KBM-7 (cell line): Measurements from ENCODE around the gene TMTC2.

Experiments
- DNase-seq: peaks from one replicate; pipeline ENCODE4 v3.0.0-alpha.2; 2015
- in situ Hi-C: fragments of 300-500 bp; cut with MboI; formaldehyde crosslinking; loops from 2 replicates; pipeline ENCODE4 v1.14.3; 2020; ENCODE audit warnings: low sequenced_read_pairs, low pct_unique_long_range_greater_than_20kb, mixed read lengths

The TMTC2 gene

DNA sequence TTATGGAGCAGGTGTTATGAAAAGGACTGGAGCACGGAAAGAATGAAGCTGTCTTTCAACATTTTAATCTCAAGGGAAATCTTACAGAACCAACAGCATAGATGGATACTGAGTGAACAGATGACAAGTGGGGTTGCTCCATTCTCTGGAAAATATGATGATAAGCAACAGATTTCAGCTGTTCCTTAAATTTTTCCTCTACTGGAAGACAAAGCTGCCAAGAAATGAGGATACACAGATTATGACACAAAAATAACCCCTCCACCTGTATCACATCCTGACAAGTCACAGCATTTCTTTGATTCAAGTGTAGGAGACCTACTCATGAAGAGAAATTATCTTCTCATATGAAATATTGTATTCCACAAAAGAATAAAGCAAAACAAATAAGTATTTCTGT, 13.0 kb upstream of the TMTC2 start:
- in situ Hi-C loops, result no loop called here
- no peak for DNase-seq

DNA sequence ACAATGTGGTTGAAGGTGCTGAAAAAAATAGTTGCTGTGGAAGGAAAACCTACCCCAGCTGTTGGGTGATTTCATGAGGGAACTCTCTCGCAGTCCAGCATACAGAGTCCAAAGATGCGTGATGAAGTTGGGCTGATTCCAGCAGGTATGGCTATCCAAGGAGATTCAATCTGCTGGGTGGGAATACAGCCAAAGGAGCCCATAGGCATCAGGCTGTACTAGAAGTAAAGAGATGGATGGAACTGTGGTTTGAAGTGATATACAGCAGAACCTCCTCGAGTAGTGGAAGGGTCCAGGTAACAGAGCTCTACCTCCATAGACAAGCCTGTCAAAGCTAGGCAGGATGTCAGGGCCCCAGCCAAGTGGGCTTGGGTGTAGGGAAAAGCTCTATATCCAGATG, 11.5 kb upstream of the TMTC2 start:
- in situ Hi-C loops, result no loop called here
- no peak for DNase-seq

DNA sequence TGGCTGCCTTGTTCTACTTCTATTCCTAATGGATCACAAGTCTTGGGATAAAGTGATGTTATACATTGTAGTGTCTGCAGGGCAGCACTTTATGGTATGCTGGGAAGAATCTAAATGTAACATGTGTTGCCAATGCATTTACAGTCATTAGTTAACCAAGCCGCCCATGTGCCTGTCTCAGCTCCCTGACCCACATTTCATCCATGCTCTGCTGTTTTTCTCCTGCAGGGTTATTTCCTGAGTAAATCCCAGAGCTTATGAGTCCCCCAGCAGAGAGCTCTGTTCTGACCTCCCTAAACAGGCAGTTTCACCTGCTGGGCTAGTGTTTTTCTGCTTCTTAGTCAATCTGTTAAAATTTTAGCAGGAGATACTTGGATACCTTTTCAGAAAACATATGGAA, 4.4 kb upstream of the TMTC2 start:
- in situ Hi-C loops, result no loop called here
- no peak for DNase-seq

DNA sequence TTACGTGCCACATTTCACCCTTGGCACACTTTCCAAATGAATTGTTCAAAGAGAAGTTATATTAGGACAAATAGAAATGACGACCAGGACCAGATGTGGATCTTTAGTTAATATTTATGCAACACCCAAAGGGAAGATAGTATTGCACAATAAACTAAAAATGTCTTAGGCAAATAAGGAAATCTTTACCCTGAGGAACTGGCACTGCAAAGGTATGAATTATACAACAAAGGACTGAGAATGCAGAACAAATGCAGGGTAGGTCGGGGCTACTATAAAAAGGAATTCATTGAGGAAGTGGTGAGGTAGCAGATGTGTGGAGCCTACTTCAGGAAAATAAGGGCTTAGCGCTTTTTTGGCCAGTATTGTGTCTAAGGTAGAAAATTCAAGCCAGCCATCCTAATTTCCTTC, 3.9 kb upstream of the TMTC2 start:
- peak; percentile 39 for DNase-seq
- in situ Hi-C loops, result no loop called here

DNA sequence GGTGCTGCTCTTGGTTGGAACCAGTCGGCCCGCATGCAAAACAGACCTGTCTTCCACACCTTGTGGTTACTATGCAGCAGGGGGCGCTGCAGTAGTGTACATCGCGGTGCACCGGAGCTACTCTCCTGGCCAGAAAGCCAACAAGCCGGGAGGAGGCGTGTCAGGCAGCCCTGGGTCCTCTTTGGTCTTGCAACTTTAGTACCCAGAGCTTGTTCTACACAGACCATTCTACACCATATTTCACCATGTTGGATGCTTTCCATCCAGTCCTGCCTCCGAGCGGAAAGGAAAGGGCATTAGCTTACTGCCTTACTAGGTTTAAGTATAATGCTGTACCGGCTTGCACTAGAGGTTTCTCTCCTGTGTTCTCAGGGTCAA, 927 bp upstream of the TMTC2 start:
- in situ Hi-C loops, result no loop called here
- peak; percentile 91 for DNase-seq

DNA sequence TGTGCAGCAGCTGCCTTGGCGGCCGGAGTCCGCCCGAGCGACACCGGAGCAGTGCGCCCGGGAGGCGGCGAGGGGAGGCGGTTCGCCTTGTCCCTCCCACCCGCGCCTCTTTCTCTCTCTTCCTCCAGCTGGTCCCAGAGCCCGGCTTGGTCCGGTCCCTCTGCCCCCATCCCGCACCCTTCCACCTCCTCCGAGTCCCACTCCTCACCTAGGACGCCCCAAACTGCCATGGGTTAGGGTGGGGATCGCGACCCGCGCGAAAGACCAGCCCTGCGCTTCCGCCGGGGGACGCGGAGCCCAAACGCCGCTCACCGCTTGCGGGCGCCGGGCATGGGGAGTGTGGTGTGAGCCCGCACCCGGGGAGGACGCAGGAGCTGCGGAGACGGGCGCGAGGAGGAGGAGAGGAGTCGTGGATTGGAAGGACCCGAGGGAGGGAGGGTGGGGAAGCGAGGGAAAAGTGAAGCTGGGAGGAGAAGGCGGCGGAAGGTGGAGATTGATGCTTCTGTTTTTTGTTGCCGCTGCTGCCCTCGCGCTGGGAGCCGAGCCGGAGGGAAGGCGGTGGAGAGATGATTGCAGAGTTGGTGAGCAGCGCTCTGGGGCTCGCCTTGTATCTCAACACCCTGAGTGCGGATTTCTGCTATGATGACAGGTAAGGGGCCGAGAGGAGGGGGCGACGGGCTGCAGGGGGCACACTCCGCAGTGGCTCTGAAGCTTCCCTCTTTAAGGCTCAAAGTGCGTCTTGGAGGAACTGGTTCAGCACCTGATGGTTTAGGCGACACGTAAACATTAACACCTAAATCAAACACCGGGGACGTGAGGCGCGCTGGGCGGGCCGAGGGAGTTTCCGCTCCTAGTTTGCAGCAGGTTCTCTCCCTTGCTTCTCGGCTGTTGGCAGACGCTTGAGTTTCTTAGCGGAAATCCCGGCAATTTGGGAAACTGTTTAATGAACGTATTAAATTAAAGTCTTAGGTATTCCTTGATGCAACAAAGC, 610 bp downstream of the TMTC2 start:
- peak; percentile 60 for DNase-seq
- in situ Hi-C loops, result no loop called here

DNA sequence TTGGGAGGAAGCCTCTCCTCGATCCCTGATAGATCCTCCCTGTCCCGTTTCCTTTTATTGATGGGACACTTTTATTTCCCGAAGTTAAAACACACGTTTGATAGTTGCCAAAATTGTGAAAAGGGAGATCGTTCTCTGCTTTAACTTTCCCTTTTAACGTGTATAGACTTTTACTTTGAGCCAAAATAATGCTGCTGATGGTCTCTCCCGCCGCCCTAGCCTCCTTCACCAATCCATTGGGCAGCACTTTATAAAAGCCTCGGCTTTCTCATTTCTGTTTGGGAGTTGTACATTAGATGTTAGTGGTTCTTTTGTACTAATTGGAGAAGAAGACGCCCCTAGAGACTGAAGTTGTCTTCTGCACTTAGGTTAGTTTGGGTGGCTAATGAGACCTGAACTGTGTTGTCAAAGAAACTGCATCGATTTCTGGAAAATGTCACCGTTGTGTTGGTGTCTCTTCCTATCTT, 1.4 kb downstream of the TMTC2 start:
- DNase-seq, result peak; percentile 53
- in situ Hi-C loops, result no loop called here

DNA sequence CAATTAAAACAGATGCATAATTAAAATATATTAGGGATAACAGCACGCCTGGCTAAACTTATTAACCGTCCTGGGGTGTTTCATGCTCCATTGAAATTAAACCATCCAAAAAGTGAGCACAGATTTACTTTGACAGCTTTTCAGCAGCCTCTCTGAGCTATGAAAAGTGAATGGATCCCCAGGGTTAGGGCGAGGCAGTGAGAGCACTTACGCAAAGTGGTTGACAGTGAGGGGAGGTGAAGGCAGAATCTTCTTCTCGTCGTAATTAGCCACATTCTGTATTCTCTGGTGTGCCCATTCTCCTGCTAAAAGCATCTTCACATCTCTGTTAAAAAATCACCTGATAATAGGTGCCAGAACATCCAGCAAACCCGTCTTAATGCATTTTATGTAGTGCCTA, 1.9 kb downstream of the TMTC2 start:
- no peak for DNase-seq
- in situ Hi-C loops, result no loop called here

DNA sequence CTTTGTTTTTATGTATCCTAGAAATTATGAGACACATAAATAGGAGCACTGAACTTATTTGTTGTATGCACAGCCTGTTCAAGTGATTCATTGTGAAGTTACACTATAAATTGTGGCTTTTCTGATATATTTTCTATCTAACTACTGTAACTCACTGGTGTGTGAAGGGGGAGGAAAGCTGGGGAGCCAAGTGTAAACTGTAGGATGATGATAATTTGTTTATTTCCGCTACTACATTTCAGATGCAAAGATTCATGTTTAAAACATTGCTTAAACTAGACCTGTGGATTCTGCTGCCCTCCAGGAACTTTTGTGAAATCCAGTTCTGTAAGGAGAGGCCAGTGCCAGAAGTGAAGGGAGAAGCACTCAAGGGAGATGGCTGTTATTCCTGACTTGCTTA, 3.3 kb downstream of the TMTC2 start:
- DNase-seq, result no peak
- in situ Hi-C loops, result no loop called here

DNA sequence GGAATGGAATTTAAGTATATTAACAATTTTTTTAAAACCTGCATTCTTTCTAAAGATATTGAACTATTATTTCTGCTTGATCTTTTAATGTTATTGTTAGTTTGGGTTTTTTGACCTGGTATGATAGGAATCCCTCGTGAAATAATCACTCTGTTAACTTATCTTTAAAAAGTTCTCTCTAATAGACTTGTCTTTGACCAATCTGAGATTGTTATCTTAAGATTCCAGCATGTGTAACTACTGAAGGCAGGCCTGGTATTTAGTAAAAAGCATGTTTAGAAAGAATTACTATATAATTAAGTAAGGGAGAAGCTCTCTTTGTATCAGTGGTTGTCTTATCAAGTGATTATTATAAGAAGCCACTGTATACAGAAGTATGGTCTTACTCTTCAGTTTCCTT, 4.8 kb downstream of the TMTC2 start:
- in situ Hi-C loops, result no loop called here
- no peak for DNase-seq

DNA sequence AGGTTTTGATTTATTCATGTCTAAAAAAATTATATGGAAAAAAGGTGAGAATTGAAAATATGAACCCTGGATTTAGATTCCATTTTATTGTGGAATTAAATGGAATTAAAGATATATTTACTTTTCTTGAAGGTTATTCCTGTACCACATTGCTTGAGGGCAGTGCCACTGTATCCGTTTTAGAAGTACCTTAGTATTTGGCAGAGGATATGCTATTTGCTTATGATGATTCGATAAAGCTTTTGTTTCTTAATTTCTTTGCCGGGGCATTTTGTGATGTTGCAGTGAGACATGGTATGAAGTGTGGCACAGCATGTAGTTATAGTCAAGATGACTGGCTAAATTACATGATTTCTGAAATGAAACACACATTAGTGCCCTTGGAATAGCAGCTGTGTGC, 7.6 kb downstream of the TMTC2 start:
- DNase-seq, result no peak
- in situ Hi-C loops, result no loop called here

DNA sequence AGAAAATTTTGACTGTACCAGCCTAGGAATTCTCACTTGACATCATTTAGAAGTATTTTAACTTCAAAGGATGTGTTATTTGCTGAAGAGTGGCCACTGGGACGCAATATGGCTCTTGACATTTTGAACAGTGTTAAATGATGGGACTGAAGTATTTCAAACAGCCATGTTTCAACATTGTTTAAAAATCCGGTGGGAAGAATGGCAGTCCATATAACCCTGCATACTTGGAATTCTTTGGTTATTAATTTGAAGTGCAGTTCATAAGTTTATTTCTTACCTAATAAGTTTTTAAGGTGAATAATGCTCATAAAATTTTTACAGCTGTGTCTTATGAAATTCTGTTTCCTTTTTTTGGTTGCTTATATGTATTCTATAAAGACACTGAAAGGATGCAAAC, 8.3 kb downstream of the TMTC2 start:
- in situ Hi-C loops, result no loop called here
- no peak for DNase-seq

DNA sequence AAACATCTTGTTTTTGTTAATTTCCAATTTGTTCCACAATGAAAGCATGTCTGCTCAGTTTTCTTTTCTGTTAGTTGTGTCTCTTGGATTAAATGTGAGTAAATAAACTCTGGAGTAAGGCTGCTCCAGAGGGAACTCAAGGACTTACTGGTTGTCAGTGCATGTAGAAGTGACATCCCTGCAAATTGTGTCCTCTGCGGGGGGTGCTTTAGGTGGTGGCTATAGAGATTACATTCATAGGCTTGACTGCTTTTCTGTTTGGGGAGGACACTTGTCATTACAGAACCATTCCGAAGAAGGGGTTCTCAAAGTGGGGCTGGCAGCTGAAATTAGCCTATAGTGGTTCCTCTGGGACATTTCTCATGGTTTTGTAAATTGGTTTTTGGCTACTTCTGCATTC, 8.8 kb downstream of the TMTC2 start:
- DNase-seq, result no peak
- in situ Hi-C loops, result no loop called here

DNA sequence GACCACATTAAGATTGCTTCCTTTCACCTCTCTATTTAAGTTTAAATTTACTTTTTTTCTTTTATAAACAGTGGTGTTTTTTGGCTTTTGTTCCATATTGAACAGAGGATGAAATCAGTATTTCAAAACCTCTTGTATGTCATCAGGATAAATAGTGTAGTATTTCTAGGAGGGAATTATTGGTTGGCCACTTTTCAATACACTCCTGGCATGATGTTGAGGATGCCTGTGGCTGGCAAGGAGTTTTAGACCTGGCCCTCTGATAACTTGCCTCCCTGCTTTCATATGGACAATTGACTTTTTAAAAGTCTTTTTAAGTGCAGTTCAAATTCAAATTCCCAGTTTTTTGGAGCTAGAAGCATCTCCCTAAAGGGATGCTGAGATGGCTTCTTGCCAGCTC, 9.8 kb downstream of the TMTC2 start:
- no peak for DNase-seq
- in situ Hi-C loops, result no loop called here

DNA sequence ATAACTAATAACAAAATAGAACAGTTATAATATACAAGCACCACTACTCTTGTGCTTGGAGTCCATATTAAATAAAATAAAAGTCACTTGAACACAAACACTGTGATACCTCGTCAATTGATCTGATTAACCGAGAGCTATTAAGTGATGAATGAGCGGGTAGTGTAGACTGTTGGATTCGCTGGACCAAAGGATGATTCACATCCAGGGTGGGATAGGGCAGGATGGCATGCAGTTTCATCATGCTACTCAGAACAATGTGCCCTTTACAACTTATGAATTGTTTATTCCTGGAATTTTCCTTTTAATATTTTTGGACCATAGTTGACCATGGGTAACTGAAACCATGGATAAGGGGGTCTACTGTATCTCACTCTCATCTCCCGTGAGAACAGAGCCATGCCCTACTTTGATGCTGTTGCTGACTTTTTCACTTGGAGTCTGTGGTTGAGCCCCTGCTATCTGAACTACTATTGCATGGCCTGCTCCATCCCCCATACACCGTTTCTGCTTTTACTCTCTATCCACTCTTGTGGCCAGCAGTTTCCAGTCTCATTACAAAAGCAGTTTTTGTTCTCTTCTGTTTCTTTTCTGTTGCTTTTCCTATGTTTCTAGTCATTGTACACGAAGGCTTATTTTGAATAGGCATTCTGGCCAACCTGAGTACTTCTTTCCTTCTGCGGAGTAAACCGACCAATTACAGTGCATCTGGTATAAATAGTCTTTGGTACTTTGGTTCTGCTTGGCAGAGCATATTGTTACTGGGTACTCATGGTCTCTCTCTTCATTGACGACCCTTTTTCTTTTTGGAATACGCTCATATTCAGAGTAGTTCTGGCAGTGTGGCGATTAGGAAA, 12.2 kb downstream of the TMTC2 start:
- no peak for DNase-seq
- in situ Hi-C loops, result no loop called here

DNA sequence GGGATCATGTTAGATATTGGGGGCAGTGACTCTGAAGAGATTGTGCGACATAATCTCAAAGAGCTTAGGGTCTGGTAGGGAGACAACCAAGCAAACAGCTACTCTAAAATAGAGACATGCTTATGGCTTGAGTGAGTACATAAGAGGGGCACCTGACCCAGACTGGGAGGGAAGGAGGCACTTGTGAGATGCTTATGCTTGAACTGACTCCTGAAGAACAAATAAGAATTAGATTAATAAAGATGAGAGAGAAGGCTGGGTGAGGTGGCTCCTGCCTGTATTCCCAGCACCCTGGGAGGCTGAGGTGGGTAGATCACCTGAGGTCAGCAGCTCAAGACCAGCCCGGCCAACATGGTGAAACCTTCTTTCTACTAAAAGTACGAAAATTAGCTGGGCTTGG, 19.1 kb downstream of the TMTC2 start:
- in situ Hi-C loops, result no loop called here
- DNase-seq, result no peak

DNA sequence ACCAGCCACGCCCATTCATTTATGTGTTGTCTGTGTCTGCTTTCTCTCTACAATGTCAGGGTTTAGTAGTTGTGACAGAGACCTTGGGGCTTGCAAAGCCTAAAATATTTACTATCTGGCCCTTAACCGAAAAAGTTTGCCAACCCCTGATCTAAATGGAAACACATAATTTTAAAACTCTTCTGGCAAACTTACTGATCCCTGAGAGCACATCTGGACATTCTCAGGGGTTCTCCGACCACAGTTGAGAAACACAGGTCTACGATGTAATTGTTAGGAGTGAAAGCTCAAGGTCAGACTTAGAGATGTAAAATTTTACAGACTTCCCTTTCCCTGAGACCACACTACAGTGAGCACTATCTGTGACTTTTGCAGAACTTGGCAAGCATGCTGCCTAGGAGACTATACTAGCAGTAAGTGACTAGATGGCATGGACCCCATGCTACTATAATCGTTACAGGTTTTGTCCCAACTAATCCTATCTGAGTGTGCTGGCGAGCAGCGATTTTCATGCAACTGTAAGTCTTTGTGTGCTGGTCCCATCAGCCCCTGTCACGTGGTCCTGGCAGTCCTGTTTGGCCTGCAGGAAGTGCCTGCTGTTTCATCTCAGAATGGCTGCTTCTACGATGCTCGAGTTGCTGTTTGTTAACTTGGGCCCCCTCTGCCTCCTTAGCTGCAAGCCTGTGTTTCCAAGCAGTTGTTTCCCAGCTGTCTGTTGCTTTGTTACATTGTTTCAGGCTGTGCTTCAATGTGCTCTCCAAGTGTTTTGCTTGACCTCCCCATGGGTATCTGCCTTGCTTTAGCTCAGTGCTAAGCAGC, 21.6 kb downstream of the TMTC2 start:
- in situ Hi-C loops, result no loop called here
- peak; percentile 28 for DNase-seq

DNA sequence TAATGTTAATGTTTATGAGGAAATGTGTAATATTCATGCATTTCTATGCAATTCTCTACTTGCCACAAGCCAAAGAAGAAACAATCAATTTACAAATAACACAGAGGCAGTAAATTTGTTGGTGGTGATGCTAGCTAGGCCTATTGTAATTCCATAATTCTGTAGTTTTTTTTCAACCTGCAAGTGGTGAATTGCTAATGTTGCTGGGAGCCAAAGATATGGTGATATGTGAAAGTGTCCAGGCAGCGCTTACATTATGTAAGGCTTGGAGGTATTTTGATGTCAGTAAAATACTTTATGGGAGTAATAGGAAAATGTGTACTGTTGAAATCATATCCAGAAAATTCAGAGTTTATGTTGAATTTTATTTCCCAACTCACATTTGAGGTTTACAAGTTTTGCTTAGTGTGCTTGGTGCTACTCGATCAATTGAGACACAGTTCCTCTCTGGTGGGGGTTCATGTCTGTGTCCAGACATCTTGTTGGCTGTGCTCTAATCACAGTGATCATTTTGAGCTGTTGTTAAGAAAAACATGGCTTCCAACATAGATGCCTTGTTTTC, 23.2 kb downstream of the TMTC2 start:
- in situ Hi-C loops, result no loop called here

DNA sequence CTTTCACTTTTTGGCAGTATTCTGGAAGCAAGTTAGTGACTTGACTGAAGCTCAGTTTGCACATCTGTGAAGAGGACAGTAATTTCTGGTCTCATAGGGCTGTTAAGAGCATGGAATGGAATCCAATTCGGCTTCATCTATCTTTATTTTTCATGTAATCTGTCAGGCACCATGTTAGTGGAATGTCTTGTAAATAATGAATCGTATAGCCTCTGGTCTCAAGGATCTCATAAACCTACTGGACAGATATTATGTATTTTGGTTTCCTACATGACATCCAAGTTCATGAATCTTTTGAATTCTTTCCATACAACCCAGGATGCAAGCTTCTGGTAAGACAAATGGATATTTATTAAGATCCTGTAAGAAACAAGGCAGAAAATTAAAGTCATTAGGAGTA, 24.0 kb downstream of the TMTC2 start:
- no peak for DNase-seq

More for the DNA sequence above, 23.2 kb downstream of the TMTC2 start:
- DNase-seq, result no peak

More for the DNA sequence above, 24.0 kb downstream of the TMTC2 start:
- in situ Hi-C loops, result no loop called here
